HCT116 (cell line): ENCODE measurements around the gene CHTF18. TPM values are rescaled to one million over a fixed set of nuclear protein-coding genes. Genes with fewer than 3 reads are reported as not detected.

Source experiments
- ATAC-seq: fragments of 200-7000 bp; cut with Tn5 transposase; 2 replicates; pipeline ENCODE4 v1.9.1; 2020; ENCODE audit warnings: mild to moderate bottlenecking, moderate library complexity
- BruUV-seq: library from RNA; stranded (reverse); fragments of 400-500 nt; replicated peaks from 2 replicates; lab custom pipeline; 2021; lab: Mats Ljungman, UMichigan
- CTCF ChIA-PET: fragments of 300-600 bp; sonication (Branson Sonifier 250); formaldehyde crosslinking; loops from one replicate; lab custom pipeline; 2021; ENCODE audit warnings: antibody characterized with exemption; lab: Charles Lee
- POLR2A ChIA-PET: fragments of 300-600, 350-600 bp; sonication (Branson Sonifier 250); formaldehyde crosslinking; loops from one replicate; lab custom pipeline; 2021; ENCODE audit warnings: antibody characterized with exemption; lab: Charles Lee
- RAD21 ChIA-PET, 2 experiments: fragments of 300-600 bp; sonication (Branson Sonifier 250); formaldehyde crosslinking; loops; one replicate each; lab custom pipeline; 2023; ENCODE audit warnings: low total read pairs in 2 of 2; ENCODE audit not compliant: uncharacterized antibody in 2 of 2, unreplicated experiment in 2 of 2, low non-redundant PET in 1 of 2; lab: Charles Lee
- DNase-seq: peaks from one replicate; pipeline ENCODE4 v3.0.0-alpha.2; 2010; ENCODE audit warnings: low read depth, low spot score
- H2AFZ ChIP-seq: fragments of 200-600 bp; shearing (Covaris generic), sonication (generic); 2 replicates; pipeline ENCODE4 v1.6.1; 2017; ENCODE audit warnings: low read depth, mixed run types, mixed read lengths, antibody characterized with exemption, low read length; ENCODE audit not compliant: poor library complexity, severe bottlenecking
- H3K27ac ChIP-seq: 2 replicates; pipeline ENCODE4 v1.5.1; 2012; ENCODE audit warnings: low read depth, low read length
- H3K27me3 ChIP-seq: fragments of 200-600 bp; sonication (generic); 2 replicates; pipeline ENCODE4 v1.6.1; 2016; ENCODE audit warnings: mixed run types, low read length, mixed read lengths; ENCODE audit not compliant: insufficient read depth
- H3K36me3 ChIP-seq, 2 experiments: fragments of 200-500 bp in 1 of 2; fragments of 200-600 bp in 1 of 2; sonication (Bioruptor generic) in 1 of 2; sonication (generic) in 1 of 2; 2 replicates each; pipeline versions ENCODE4 v1.5.1 to v1.6.1; 2014 to 2016; ENCODE audit warnings: low read length in 2 of 2, inconsistent platforms in 1 of 2, mixed read lengths in 1 of 2, mixed run types in 1 of 2; ENCODE audit not compliant: insufficient read depth in 2 of 2, control insufficient read depth in 1 of 2
- H3K4me1 ChIP-seq, 2 experiments: fragments of 200-600 bp in 1 of 2; sonication (generic) in 1 of 2; 2 replicates each; pipeline versions ENCODE4 v1.5.1 to v1.6.1; 2012 to 2017; ENCODE audit warnings: low read length in 2 of 2, inconsistent platforms in 1 of 2, mild to moderate bottlenecking in 1 of 2, mixed read lengths in 1 of 2, mixed run types in 1 of 2, moderate library complexity in 1 of 2; ENCODE audit not compliant: insufficient read depth in 2 of 2, control insufficient read depth in 1 of 2
- H3K4me2 ChIP-seq: fragments of 200-600 bp; sonication (generic); 2 replicates; pipeline ENCODE4 v1.6.1; 2017; ENCODE audit warnings: mixed run types, low read length, mixed read lengths
- H3K4me3 ChIP-seq, 2 experiments: fragments of 200-600 bp in 1 of 2; sonication (generic) in 1 of 2; replicated peaks in 1 of 2; 2 replicates each; pipeline ENCODE4 v1.5.1; 2011 to 2016; ENCODE audit warnings: low read length in 2 of 2, control low read depth in 1 of 2, low read depth in 1 of 2, mild to moderate bottlenecking in 1 of 2, mixed read lengths in 1 of 2, mixed run types in 1 of 2
- H3K79me2 ChIP-seq: fragments of 200-600 bp; sonication (generic); 2 replicates; pipeline ENCODE4 v1.6.1; 2017; ENCODE audit warnings: mild to moderate bottlenecking, mixed run types, low read length, moderate library complexity, mixed read lengths; ENCODE audit not compliant: insufficient read depth
- H3K9ac ChIP-seq: fragments of 200-600 bp; sonication (generic); 2 replicates; pipeline ENCODE4 v1.6.1; 2016; ENCODE audit warnings: low read length, mixed read lengths
- H3K9me2 ChIP-seq: fragments of 200-600 bp; sonication (generic), shearing (Covaris generic); 2 replicates; pipeline ENCODE4 v1.6.1; 2017; ENCODE audit warnings: mixed run types, mild to moderate bottlenecking, moderate library complexity; ENCODE audit not compliant: insufficient read depth
- H3K9me3 ChIP-seq, 2 experiments: fragments of 200-500 bp in 1 of 2; fragments of 200-600 bp in 1 of 2; sonication (Bioruptor generic) in 1 of 2; sonication (generic) in 1 of 2; 2 replicates each; pipeline ENCODE4 v1.6.1; 2014 to 2017; ENCODE audit warnings: low read length in 2 of 2, mixed read lengths in 2 of 2, inconsistent platforms in 1 of 2, low read depth in 1 of 2, mild to moderate bottlenecking in 1 of 2, mixed run types in 1 of 2, moderate library complexity in 1 of 2; ENCODE audit not compliant: control insufficient read depth in 1 of 2, insufficient read depth in 1 of 2
- H4K20me1 ChIP-seq: fragments of 200-600 bp; sonication (generic), shearing (Covaris generic); 2 replicates; pipeline ENCODE4 v1.6.1; 2017; ENCODE audit warnings: mixed run types, mild to moderate bottlenecking, moderate library complexity; ENCODE audit not compliant: insufficient read depth
- CEBPB ChIP-seq: IDR thresholded peaks from 2 replicates; pipeline ENCODE4 v1.6.1; 2012; ENCODE audit warnings: low read depth
- CTCF ChIP-seq, 3 experiments: fragments of 200-600 bp in 1 of 3; sonication (generic) in 1 of 3; IDR thresholded peaks in 2 of 3; conservative IDR thresholded peaks in 1 of 3; 2 replicates each; pipeline ENCODE4 v1.5.1; 2012 to 2017; ENCODE audit warnings: low read depth in 2 of 3, low read length in 2 of 3, antibody characterized with exemption in 1 of 3, borderline replicate concordance in 1 of 3, control low read depth in 1 of 3, mild to moderate bottlenecking in 1 of 3, mixed read lengths in 1 of 3, mixed run types in 1 of 3, moderate library complexity in 1 of 3; ENCODE audit not compliant: insufficient read depth in 1 of 3
- EGR1 ChIP-seq: IDR thresholded peaks from 2 replicates; pipeline ENCODE4 v1.6.1; 2012; ENCODE audit warnings: low read depth
- ELF1 ChIP-seq: IDR thresholded peaks from 2 replicates; pipeline ENCODE4 v1.6.1; 2012; ENCODE audit warnings: low read depth, borderline replicate concordance
- EZH2 ChIP-seq: fragments of 200-600 bp; sonication (generic); IDR thresholded peaks from 2 replicates; pipeline ENCODE4 v1.6.1; 2017; ENCODE audit warnings: antibody characterized with exemption, mixed run types
- EZH2phosphoT487 ChIP-seq: fragments of 200-600 bp; IDR thresholded peaks from 2 replicates; pipeline ENCODE4 v1.6.1; 2018; ENCODE audit warnings: antibody characterized with exemption, borderline replicate concordance
- FOSL1 ChIP-seq: IDR thresholded peaks from 2 replicates; pipeline ENCODE4 v1.6.1; 2012; ENCODE audit warnings: low read depth
- JUND ChIP-seq: IDR thresholded peaks from 2 replicates; pipeline ENCODE4 v1.6.1; 2012
- MAX ChIP-seq: IDR thresholded peaks from 2 replicates; pipeline ENCODE4 v1.6.1; 2012
- POLR2A ChIP-seq: IDR thresholded peaks from 2 replicates; pipeline ENCODE4 v1.7.0; 2011; ENCODE audit warnings: borderline replicate concordance; ENCODE audit not compliant: insufficient read depth, insufficient read length; ENCODE audit errors: extremely low read depth
- RAD21 ChIP-seq: IDR thresholded peaks from 2 replicates; pipeline ENCODE4 v1.6.1; 2012; ENCODE audit warnings: low read depth, mild to moderate bottlenecking
- SIN3A ChIP-seq: IDR thresholded peaks from 2 replicates; pipeline ENCODE4 v1.6.1; 2012; ENCODE audit warnings: low read depth
- SP1 ChIP-seq: IDR thresholded peaks from 2 replicates; pipeline ENCODE4 v1.6.1; 2012; ENCODE audit warnings: low read depth
- SRF ChIP-seq: IDR thresholded peaks from 2 replicates; pipeline ENCODE4 v1.6.1; 2012; ENCODE audit warnings: low read depth
- TCF7L2 ChIP-seq: IDR thresholded peaks from 2 replicates; pipeline ENCODE4 v1.7.0; 2011; ENCODE audit warnings: borderline replicate concordance, inconsistent platforms; ENCODE audit not compliant: insufficient read depth, insufficient read length; ENCODE audit errors: extremely low read depth
- YY1 ChIP-seq: IDR thresholded peaks from 2 replicates; pipeline ENCODE4 v1.6.1; 2011; ENCODE audit warnings: low read length, low read depth, moderate library complexity, mild to moderate bottlenecking; ENCODE audit not compliant: insufficient replicate concordance; ENCODE audit errors: extremely low read depth
- ZNF274 ChIP-seq: fragments of 200-500 bp; sonication (Bioruptor generic); IDR thresholded peaks from 2 replicates; pipeline ENCODE4 v1.6.1; 2014; ENCODE audit warnings: mild to moderate bottlenecking, low read depth, low read length, inconsistent platforms
- intact Hi-C: fragments of 100-400 bp; cut with micrococcal nuclease; formaldehyde crosslinking; loops from 2 replicates; pipeline ENCODE4 v1.10.0; 2022
- total RNA-seq: library from RNA; stranded (reverse); gene quantifications from one replicate; pipeline ENCODE4 v1.2.1, GENCODE V29; 2021; ENCODE audit not compliant: unreplicated experiment

The CHTF18 gene
- total RNA-seq, 1 experiment from 2014 or later: 145 TPM

DNA sequence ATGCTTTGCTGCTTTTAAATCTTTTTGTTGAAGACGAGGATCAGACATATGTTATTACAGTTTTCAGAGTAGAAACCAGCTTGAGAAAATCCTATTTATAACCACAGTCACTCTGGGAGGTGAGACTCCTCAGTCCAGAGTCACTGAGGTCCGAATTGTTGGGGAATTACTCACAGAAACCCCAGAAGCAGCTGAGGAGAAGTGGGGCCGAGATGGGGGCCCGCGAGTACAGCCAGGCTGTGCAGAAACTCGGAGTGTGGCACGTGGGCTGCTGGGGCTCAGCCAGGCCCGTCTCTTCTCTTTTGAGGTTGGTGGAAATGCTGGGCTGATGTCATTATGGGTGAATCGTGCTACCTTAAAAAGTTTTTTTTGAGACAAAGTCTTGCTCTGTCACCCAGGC lies 26.6 kb downstream of the CHTF18 start:
- no peaks in the 10 kb centered on the region for H3K36me3 ChIP-seq
- H3K4me2 ChIP-seq: peak overlapping the region; percentile 58
- H3K9ac ChIP-seq: peak overlapping the region; percentile 5
- no peaks in the 10 kb centered on the region for H3K27me3 ChIP-seq
- H3K4me3 ChIP-seq: no peak overlapping the region
- intact Hi-C loops: loop anchor here (1.0 kb wide), 1 partner anchor 63 kb away; no protein-coding TSS in a partner anchor
- TF ChIP-seq ZNF274 (no peak), MAX (0 out of 2 replicates have a peak, but pooled peaks have one; percentile 13)
- DNase-seq (no peak), ATAC-seq (peak; percentile 18; the same call in 1 of the 2 replicates)
- peaks cover 24 to 31% of the 10 kb centered on the region in 2 experiments for H3K4me1 ChIP-seq
- H2AFZ ChIP-seq: no peak overlapping the region
- BruUV-seq: no TSS peak
- H3K27ac ChIP-seq: peak overlapping the region; percentile 48
- ChIA-PET POLR2A (no interaction called here), CTCF (no interaction called here), RAD21 (no interaction called here)
- no peaks in the 10 kb centered on the region for H3K79me2 ChIP-seq
- no peaks in the 10 kb centered on the region for H3K9me3 ChIP-seq
- H3K9me2 ChIP-seq: no peaks in the 10 kb centered on the region
- H4K20me1 ChIP-seq: no peaks in the 10 kb centered on the region

DNA sequence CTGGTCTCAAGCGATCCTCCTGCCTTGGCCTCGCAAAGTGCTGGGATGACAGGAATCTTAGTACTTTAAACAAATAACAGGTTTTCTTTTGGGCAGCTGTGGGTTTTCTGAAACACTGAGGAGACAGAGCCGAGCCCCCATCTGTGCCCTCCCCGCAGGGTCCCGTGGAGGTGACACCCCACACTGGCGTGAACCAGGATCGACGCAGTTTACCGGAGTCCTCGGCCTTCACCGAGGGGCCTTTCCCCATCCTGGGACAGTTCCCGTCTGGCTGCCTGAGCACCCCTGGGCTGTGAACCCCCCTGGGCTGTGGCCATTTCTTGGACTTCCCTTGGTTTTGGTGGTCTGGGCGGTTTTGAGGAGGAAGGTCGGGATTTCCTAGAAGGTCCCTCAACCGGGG lies 27.4 kb downstream of the CHTF18 start:
- H3K27me3 ChIP-seq: no peaks in the 10 kb centered on the region
- no peak overlapping the region for H2AFZ ChIP-seq
- H3K9ac ChIP-seq: 0 out of 2 replicates have a peak overlapping the region, but pooled peaks have one; percentile 5
- 0 out of 2 replicates have a peak, but pooled peaks have one; percentile 2 for ATAC-seq
- no peaks in the 10 kb centered on the region for H4K20me1 ChIP-seq
- TF ChIP-seq CTCF (IDR thresholded peaks at IDR 0.05 in 2 of 3, conservative IDR thresholded peaks at IDR 0.05 in 1 of 3; ENCODE audit: borderline replicate concordance in 1 of 3, insufficient read depth in 1 of 3, low read depth in 2 of 3, low read length in 2 of 3) (no peak), EZH2 (no peak), CEBPB (no peak), SP1 (no peak), SRF (no peak), JUND (no peak), RAD21 (no peak), FOSL1 (no peak), EZH2phosphoT487 (no peak), POLR2A (no peak), SIN3A (no peak), YY1 (no peak), TCF7L2 (no peak), EGR1 (no peak), ELF1 (no peak), ZNF274 (no peak)
- no peaks in the 10 kb centered on the region for H3K36me3 ChIP-seq
- intact Hi-C loops: no loop called here
- DNase-seq: no peak
- no peaks in the 10 kb centered on the region for H3K9me3 ChIP-seq
- ChIA-PET RAD21 (no interaction called here), CTCF (no interaction called here), POLR2A (no interaction called here)
- H3K27ac ChIP-seq: peak overlapping the region; percentile 38; the same call in 1 of the 2 replicates
- H3K9me2 ChIP-seq: no peaks in the 10 kb centered on the region
- peaks cover 24 to 31% of the 10 kb centered on the region in 2 experiments for H3K4me1 ChIP-seq
- no peaks in the 10 kb centered on the region for H3K79me2 ChIP-seq
- H3K4me3 ChIP-seq: no peak overlapping the region
- H3K4me2 ChIP-seq: peak overlapping the region; percentile 58
- no TSS peak for BruUV-seq
